Activated CD8-positive, alpha-beta memory T cell treated with anti-CD3 and anti-CD28 coated beads for 24 hours (primary cell): ENCODE data around the gene POLR3C.

Source experiments
- DNase-seq: peaks from one replicate; pipeline ENCODE4 v3.0.0-alpha.2; 2020

The POLR3C gene

DNA sequence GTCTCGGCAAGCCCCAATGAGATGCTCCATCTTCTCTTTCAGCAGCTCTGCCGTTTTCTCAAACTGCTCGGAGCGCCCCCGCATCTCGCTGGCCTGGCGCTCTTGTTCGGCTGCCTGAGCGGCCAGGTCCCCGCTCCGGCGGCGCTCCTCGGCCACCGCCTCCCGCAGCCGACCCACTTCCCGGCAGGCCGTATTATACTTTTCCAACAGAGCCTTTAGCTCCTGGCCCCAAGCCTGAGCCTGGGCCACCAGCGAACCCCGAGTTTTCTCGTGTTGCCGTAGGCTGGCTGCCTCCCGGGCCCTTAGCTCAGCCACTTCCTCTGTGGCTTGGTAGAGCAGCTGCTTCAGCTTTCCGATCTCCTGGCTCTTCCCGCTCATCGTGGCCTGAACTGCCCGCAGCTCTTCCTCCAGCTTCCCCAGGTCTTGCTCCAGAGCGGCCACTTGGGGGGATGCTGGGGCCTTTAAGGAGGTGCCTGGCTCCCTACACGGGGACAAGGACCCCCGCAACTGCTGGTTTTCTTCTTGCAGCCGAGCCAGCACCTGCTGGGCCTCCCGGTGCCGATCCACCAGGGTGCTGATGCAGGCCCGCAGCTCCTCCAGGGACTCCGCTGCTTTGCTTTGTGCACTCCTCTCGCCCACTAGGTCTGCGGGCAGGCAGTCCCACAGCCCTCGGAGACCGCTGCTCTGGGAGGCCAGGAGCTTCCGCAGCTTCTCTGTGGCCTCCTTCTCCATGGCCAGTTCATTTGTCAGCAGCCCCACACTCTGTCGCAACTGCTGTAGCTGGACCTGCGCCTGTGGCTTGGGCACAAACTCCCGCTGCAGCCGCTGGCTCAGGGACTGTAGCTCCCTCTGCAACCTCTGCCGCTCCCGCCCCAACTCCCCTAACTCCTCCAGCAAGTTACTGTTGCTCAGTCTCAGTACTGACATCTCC is 48.3 kb downstream of the POLR3C start:
- DNase-seq = peak; percentile 78

DNA sequence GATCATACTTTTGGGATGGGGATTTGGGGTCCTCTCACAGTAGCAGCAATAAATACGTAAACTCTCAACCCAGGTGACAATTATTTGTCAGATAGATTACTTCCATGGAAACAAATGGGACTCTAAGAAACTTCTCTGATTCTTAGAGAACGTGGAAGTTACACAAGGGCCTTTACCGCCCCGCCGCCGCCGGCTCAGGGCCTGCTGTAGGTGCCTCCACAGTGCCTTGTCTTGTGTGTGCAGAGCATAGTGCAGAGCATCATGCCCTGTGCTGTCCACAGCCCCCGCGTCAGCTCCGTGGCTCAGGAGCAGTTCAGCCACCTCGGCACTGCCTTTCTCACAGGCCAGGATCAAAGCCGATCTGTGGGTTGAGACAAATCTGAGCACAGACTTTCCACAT is 50.6 kb downstream of the POLR3C start:
- no peak for DNase-seq

DNA sequence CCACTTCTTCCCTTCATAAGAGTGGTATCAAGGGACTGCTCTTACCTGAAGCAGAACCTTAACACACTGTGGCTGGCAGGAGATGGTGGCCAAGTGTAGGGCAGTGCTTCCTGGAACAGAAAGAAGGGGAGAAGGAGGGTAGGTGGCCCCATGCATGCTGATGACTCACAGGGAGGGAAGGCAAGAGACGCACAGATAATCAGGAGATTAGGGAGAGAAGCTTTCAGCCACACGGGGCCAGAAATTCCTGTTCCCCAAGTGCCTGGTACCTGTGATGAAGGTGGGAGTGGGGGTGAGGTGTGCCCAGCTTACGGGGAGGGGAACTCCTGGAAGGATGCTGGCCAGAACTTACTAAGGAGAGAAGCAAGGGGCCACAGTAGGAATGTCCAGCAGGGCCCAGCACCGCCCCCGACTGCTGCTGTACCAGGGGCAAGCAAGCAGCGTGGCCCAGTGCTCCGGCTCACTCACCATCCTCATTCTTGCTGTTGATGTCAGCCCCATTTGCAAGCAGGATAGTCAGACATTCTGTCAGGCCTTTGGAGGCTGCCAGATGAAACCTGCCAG is 54.0 kb downstream of the POLR3C start:
- DNase-seq = no peak

DNA sequence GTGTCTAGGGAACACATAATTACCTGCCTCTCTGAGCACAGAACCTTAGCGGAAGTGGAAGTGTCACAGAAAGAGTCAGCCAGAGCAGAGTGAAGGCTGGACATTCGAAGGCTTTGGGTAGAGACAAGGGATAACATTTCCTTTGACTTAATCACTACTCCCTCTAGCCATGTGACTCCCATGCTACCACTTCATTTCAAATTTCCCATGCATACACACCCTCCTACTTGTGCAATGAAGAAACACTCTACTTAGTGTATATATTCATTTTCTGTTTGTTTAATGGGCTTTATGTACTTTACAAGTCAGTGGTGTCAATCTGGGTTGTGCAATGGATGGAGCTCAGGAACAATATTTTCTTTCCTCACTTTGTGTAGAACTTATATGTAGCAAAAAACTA is 54.7 kb downstream of the POLR3C start:
- DNase-seq = no peak

DNA sequence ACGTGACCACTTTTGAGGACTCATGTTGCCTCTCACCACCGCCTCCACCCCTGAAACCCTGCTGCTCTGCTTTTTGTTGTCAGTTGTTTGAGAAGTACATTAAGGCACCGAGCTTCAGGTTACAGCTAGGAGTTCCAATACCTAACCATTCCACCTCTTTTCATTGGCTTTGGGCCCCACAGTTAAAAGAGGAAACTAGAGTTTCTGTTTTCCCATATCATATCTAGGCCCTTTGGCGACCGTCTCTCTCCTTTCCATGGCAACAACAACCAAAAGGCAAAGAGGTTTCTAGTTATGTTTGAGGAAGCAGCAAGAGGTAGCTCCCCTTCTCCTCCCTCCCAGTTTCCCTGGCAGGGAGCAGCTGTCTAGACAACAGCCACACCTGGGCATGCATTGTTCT is 55.8 kb downstream of the POLR3C start:
- no peak for DNase-seq

DNA sequence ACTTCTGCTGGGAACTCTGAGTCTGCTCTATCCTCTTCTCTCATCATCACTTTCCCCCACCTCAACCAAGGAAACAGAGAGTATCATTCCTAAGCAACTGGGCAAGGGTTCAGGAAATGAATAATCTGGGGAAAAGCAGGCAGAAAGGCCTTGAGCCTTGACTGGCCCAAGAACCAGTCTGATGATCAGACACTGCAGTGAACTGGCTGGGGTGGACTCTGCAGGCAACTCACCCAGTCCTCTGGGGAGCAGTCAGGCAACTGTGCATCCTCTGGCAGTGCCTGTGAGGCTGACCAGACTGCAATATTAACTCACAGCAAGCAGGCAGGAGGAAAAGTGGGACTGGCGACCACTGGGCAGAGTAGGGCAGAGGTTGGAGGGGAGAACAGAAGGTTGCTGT is 60.7 kb downstream of the POLR3C start:
- no peak for DNase-seq

DNA sequence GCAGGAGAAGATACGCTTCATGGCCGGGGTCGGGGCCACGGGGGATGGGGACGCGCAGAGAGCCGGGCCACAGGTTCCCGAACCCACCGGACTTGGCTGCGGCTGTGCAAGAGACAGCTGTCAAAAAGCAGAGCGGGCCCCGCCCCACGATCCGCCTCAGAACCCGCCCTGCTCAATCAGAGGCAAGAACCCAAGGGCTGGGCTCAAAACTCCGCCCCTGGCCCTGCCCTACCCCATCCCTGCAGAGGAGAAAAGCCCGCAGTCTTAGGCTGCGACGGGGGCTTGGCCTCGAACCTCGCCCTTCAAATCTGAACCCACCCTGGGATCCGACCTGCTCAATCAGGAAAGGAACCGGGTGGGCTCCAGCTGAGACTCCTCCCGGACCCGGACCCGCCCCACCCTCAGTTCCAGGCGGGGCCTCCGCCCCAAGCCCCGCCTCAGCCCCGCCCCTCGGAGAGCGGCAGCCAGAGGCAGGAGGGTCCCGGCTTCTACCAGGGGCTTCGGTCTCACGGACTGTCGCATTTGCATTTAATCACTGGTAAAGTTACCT is 61.8 kb downstream of the POLR3C start, which contains the start of gene ANKRD35:
Gene ANKRD35, minus strand, starts transcription at position 129 of the 550 bp plus-strand sequence. Its CDS starts 108 bp downstream, at position 21.
- peak; percentile 95 for DNase-seq

DNA sequence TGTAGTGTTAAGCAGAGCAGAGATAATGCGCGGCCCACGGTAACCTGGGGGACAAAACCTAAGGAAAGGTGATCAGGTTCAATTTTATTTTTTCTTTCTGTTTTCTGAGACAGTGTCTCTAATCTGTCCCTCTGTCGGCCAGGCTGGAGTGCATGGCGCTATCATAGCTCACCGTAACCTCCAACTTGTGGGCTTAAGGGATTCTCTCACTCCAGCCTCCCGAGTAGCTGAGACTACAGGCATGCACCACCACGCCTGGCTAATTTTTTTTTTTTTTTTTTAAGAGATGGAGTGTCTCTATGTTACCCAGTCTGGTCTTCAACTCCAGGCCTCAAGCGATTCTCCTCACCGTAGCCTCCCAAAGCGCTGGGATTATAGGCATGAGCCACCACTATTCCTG is 62.4 kb downstream of the POLR3C start:
- no peak for DNase-seq

DNA sequence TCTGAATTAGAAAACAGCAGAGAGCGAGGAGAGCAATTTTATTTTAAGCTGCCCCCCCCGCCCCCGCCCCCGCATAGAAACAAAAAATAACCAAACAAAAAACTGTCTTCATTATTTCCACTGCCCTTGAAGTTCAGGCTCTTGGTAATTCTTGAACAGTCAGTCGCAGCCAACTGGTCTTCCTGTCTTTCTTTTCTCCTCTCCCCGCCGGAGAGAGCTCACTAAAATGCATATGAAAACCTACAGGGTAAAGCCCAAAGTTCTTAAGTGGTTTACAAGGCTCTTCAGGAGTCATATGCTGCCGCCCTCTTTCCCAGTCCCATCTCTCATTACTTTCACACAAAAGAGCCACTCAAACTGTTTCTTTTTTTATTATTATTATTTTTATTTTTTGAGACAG is 62.8 kb downstream of the POLR3C start:
- DNase-seq = no peak

DNA sequence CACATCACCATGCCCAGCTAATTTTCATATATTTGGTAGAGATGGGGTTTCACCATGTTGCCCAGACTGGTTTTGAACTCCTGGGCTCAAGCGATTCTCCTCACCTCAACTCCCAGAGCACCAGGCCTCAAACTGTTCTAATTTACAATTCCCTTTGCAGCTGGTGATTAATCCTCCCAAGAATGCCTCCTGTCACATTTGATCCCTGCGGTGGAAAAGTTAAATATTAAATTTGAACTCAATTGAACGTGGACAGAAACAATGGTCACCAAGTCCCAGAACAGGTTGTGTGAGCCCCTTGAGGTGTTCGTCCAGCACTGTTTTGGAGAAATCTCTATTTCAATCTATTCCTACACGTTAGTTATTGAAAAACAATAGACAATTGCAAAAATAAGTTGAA is 63.6 kb downstream of the POLR3C start:
- DNase-seq = no peak

DNA sequence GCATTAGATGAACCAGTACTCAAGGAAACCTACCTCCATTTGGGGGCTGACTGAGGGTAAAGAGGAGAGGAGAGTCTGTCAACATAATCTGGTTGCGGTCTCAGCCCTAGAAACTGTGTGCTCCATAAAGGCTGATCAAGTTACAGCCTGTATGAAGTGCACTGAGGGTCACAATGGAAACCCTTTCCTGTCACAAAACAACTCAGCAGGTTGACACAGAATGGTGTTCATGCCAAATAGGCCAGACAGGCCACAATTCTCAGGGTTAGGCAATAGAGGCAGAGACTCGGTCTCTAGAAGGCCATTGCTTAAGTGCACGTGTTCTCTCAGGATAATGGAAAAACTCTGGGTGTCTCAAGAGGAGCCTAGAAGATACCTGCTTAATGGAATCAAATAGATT is 65.7 kb downstream of the POLR3C start:
- DNase-seq = no peak

DNA sequence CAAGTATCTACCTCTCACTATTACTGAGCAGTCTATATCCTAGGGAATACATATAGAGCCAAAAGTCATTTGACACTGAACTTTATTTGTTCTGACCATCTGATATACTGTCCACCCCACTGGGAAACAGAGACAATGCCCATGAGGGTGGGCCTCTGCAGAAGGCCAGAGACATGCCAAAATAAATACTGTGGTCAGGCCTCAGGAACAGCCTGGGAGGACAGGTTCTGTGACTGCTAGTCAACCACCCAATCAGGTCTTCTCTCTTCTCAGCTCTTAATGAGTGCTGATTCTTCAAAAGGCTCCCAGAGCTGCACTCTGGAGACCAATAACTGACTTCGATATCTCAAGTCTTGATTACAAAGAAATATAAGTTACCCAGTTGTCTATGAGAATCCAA is 67.1 kb downstream of the POLR3C start:
- no peak for DNase-seq

DNA sequence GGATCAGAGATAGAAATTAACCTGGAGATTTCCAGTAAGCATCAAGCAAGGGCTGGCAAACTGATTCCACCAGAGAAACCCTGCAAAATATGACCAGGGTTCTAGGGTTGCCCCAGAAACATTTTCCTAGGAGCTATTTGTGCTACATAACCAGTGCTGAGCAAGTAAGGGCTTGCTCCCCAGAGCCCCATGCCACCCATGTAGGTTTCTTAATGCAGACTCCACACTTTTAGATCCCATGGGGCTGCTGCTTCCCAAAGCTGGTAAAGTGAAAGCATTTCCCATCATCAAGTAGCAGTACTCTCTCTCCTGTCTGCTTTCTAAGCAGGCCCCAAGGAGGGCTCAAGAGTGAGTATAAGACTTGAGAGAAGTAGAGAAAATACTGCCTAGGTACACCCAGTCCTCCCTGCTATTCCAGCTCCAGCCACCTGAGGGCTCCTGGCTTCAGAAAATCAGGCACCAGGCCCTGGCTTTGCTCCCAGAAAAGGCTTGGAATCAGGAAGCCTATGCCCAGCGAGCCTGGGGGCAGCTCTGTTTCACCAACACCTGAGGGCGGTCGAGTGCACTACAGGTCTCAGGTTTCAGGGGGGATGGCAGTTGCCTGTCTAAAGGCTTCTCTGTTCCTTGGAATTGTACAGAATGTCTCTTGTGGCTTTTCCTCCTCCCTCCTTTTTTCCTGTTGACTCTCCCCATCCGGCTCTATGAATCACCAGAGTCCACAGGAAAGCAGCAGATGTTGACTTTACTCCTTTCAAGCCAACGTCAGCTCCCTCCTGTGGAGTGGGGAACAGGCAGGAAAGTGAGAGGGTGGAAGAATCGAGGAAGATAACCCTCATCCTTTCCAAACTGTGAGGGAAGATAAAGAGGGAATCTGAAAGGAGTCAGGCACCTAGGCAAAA is 67.8 kb downstream of the POLR3C start:
- DNase-seq = peak; percentile 81

DNA sequence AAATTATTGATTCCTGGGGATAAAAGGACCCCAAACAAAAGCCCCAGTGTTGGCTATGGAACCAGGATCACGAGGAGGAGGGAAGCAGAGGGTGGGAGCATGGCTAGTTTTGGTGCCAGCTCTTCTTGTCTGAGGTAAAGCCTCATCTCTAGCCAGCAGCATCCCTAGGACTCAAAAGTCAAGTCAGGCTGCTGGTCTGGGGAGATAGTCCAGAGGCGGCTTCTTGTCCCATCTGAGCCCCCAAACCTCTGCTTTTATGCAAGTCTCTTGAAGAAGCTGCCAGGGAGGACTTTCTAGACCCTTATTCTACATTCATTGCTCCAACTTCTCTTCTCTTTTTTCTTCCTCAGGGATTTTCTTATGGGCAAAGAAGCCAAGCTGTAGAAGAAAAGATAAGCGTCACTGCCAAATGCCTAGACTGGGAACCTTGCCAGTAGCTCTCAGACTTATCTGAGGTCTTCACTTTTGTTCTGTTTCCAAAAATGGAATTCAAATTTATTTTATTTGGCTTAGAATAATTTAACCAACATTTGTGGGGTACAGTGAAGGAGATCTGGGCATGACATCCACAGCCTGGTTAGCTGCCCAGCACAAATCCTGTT is 68.6 kb downstream of the POLR3C start:
- DNase-seq = no peak

DNA sequence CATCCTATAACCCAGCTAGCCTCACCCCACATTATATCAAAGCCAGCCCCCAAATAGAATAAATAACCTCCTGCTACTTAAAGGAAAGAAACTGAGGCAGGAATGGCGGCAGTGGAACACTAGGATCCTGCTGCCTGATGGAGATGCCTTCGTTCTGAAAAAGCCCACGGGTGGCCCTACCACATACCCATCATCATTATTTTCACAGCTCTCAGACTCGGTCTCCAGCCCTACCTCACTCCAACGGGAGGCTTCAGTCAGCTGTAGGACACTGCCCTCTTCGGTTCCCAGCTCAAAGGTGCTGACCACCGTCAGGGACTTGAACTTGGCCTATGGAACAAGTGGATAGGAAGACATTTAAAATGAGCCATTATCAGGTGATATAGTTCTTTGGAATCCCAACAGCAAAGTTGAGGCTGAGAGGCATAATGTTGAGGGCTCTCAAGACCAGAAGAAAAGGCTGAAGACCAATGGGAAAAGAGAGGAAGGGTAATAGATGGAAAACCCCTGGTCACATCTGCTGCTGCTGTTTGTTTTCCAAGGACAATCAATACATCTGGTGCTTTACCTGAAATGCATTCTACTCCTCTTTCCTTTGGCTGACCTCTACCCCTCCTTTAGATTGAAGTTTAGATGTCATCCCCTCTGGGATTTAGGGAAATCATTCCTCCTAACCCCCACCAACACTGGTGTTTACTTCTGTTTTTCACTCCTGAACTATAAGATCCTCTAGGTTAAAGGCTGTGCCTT is 69.5 kb downstream of the POLR3C start:
- DNase-seq = no peak
